Measurements from ENCODE around the gene LMNB1. TPM values are rescaled to one million over a fixed set of nuclear protein-coding genes. Genes with fewer than 3 reads are reported as not detected.

LMNB1 gene
- total RNA-seq, 1 experiment from 2014 or later = 150 TPM

- intact Hi-C loops (cut with micrococcal nuclease) = no loop called here
- Histone ChIP-seq H3K36me3 (ENCODE audit: control insufficient read depth in 1 of 2, insufficient read depth in 2 of 2, low read length in 2 of 2) (peaks cover 49 to 73% of the 10 kb centered on the region in 2 experiments), H3K9ac (ENCODE audit: low read length) (no peak overlapping the region), H3K27ac (ENCODE audit: low read depth, low read length) (no peak overlapping the region), H3K27me3 (ENCODE audit: insufficient read depth, low read length) (no peaks in the 10 kb centered on the region), H3K4me1 (ENCODE audit: control insufficient read depth in 1 of 2, insufficient read depth in 2 of 2, low read length in 2 of 2) (no peaks in the 10 kb centered on the region), H3K9me2 (ENCODE audit: insufficient read depth) (no peaks in the 10 kb centered on the region), H3K9me3 (ENCODE audit: control insufficient read depth in 1 of 2, insufficient read depth in 1 of 2, low read depth in 1 of 2, low read length in 2 of 2) (no peaks in the 10 kb centered on the region), H4K20me1 (ENCODE audit: insufficient read depth) (peaks cover 4% of the 10 kb centered on the region), H3K79me2 (ENCODE audit: insufficient read depth, low read length) (peaks cover 81% of the 10 kb centered on the region), H2AFZ (ENCODE audit: low read depth, low read length, poor library complexity, severe bottlenecking) (no peak overlapping the region), H3K4me3 (replicated peaks in 1 of 2; ENCODE audit: low read depth in 1 of 2, low read length in 2 of 2) (no peak overlapping the region), H3K4me2 (ENCODE audit: low read length) (no peak overlapping the region)
- ATAC-seq (no peak), DNase-seq (ENCODE audit: low read depth, low spot score) (no peak)
- no TSS peak for BruUV-seq (replicated peaks)
- no peak for TF ChIP-seq FOSL1 (IDR thresholded peaks at IDR 0.05; ENCODE audit: low read depth)
- no peak for TF ChIP-seq SIN3A (IDR thresholded peaks at IDR 0.05; ENCODE audit: low read depth)
- TF ChIP-seq EZH2phosphoT487 (IDR thresholded peaks at IDR 0.05; ENCODE audit: borderline replicate concordance) = no peak
- no peak for TF ChIP-seq REST (IDR thresholded peaks at IDR 0.05; ENCODE audit: low read depth)
- TF ChIP-seq ZBTB33 (IDR thresholded peaks at IDR 0.05; ENCODE audit: extremely low read depth, insufficient replicate concordance, low read length) = no peak
- TF ChIP-seq YY1 (IDR thresholded peaks at IDR 0.05; ENCODE audit: extremely low read depth, insufficient replicate concordance, low read depth, low read length) = no peak
- no peak for TF ChIP-seq CEBPB (IDR thresholded peaks at IDR 0.05; ENCODE audit: low read depth)
- no peak for TF ChIP-seq ZNF274 (IDR thresholded peaks at IDR 0.05; ENCODE audit: low read depth, low read length)
- TF ChIP-seq EZH2 (IDR thresholded peaks at IDR 0.05) = no peak
- no peak for TF ChIP-seq EGR1 (IDR thresholded peaks at IDR 0.05; ENCODE audit: low read depth)
- TF ChIP-seq ELF1 (IDR thresholded peaks at IDR 0.05; ENCODE audit: borderline replicate concordance, low read depth) = no peak
- no peak for TF ChIP-seq TCF7L2 (IDR thresholded peaks at IDR 0.05; ENCODE audit: borderline replicate concordance, extremely low read depth, insufficient read depth, insufficient read length)
- TF ChIP-seq SP1 (IDR thresholded peaks at IDR 0.05; ENCODE audit: low read depth) = no peak
- TF ChIP-seq ZFX (IDR thresholded peaks at IDR 0.05) = no peak
- TF ChIP-seq POLR2A (IDR thresholded peaks at IDR 0.05; ENCODE audit: borderline replicate concordance, extremely low read depth, insufficient read depth, insufficient read length) = no peak
- CTCF ChIA-PET = no interaction called here
- RAD21 ChIA-PET (ENCODE audit: low non-redundant PET in 1 of 2, low total read pairs in 2 of 2, uncharacterized antibody in 2 of 2, unreplicated experiment in 2 of 2) = no interaction called here
- POLR2A ChIA-PET = no interaction called here
Measured at GRCh38 chr5:126831156-126831555, 54.2 kb downstream of the LMNB1 start.
